HCT116 (cell line): ENCODE results near the gene STOML2. TPM values are rescaled to one million over a fixed set of nuclear protein-coding genes. Genes with fewer than 3 reads are reported as not detected.

ENCODE experiments used
- ATAC-seq: fragments of 200-7000 bp; cut with Tn5 transposase; 2 replicates; pipeline ENCODE4 v1.9.1; 2020; ENCODE audit warnings: mild to moderate bottlenecking, moderate library complexity
- BruUV-seq: library from RNA; stranded (reverse); fragments of 400-500 nt; replicated peaks from 2 replicates; lab custom pipeline; 2021; lab: Mats Ljungman, UMichigan
- CTCF ChIA-PET: fragments of 300-600 bp; sonication (Branson Sonifier 250); formaldehyde crosslinking; loops from one replicate; lab custom pipeline; 2021; ENCODE audit warnings: antibody characterized with exemption; lab: Charles Lee
- POLR2A ChIA-PET: fragments of 300-600, 350-600 bp; sonication (Branson Sonifier 250); formaldehyde crosslinking; loops from one replicate; lab custom pipeline; 2021; ENCODE audit warnings: antibody characterized with exemption; lab: Charles Lee
- RAD21 ChIA-PET, 2 experiments: fragments of 300-600 bp; sonication (Branson Sonifier 250); formaldehyde crosslinking; loops; one replicate each; lab custom pipeline; 2023; ENCODE audit warnings: low total read pairs in 2 of 2; ENCODE audit not compliant: uncharacterized antibody in 2 of 2, unreplicated experiment in 2 of 2, low non-redundant PET in 1 of 2; lab: Charles Lee
- DNase-seq: peaks from one replicate; pipeline ENCODE4 v3.0.0-alpha.2; 2010; ENCODE audit warnings: low read depth, low spot score
- H2AFZ ChIP-seq: fragments of 200-600 bp; shearing (Covaris generic), sonication (generic); 2 replicates; pipeline ENCODE4 v1.6.1; 2017; ENCODE audit warnings: low read depth, mixed run types, mixed read lengths, antibody characterized with exemption, low read length; ENCODE audit not compliant: poor library complexity, severe bottlenecking
- H3K27ac ChIP-seq: 2 replicates; pipeline ENCODE4 v1.5.1; 2012; ENCODE audit warnings: low read depth, low read length
- H3K27me3 ChIP-seq: fragments of 200-600 bp; sonication (generic); 2 replicates; pipeline ENCODE4 v1.6.1; 2016; ENCODE audit warnings: mixed run types, low read length, mixed read lengths; ENCODE audit not compliant: insufficient read depth
- H3K36me3 ChIP-seq, 2 experiments: fragments of 200-500 bp in 1 of 2; fragments of 200-600 bp in 1 of 2; sonication (Bioruptor generic) in 1 of 2; sonication (generic) in 1 of 2; 2 replicates each; pipeline versions ENCODE4 v1.5.1 to v1.6.1; 2014 to 2016; ENCODE audit warnings: low read length in 2 of 2, inconsistent platforms in 1 of 2, mixed read lengths in 1 of 2, mixed run types in 1 of 2; ENCODE audit not compliant: insufficient read depth in 2 of 2, control insufficient read depth in 1 of 2
- H3K4me1 ChIP-seq, 2 experiments: fragments of 200-600 bp in 1 of 2; sonication (generic) in 1 of 2; 2 replicates each; pipeline versions ENCODE4 v1.5.1 to v1.6.1; 2012 to 2017; ENCODE audit warnings: low read length in 2 of 2, inconsistent platforms in 1 of 2, mild to moderate bottlenecking in 1 of 2, mixed read lengths in 1 of 2, mixed run types in 1 of 2, moderate library complexity in 1 of 2; ENCODE audit not compliant: insufficient read depth in 2 of 2, control insufficient read depth in 1 of 2
- H3K4me2 ChIP-seq: fragments of 200-600 bp; sonication (generic); 2 replicates; pipeline ENCODE4 v1.6.1; 2017; ENCODE audit warnings: mixed run types, low read length, mixed read lengths
- H3K4me3 ChIP-seq, 2 experiments: fragments of 200-600 bp in 1 of 2; sonication (generic) in 1 of 2; replicated peaks in 1 of 2; 2 replicates each; pipeline ENCODE4 v1.5.1; 2011 to 2016; ENCODE audit warnings: low read length in 2 of 2, control low read depth in 1 of 2, low read depth in 1 of 2, mild to moderate bottlenecking in 1 of 2, mixed read lengths in 1 of 2, mixed run types in 1 of 2
- H3K79me2 ChIP-seq: fragments of 200-600 bp; sonication (generic); 2 replicates; pipeline ENCODE4 v1.6.1; 2017; ENCODE audit warnings: mild to moderate bottlenecking, mixed run types, low read length, moderate library complexity, mixed read lengths; ENCODE audit not compliant: insufficient read depth
- H3K9ac ChIP-seq: fragments of 200-600 bp; sonication (generic); 2 replicates; pipeline ENCODE4 v1.6.1; 2016; ENCODE audit warnings: low read length, mixed read lengths
- H3K9me2 ChIP-seq: fragments of 200-600 bp; sonication (generic), shearing (Covaris generic); 2 replicates; pipeline ENCODE4 v1.6.1; 2017; ENCODE audit warnings: mixed run types, mild to moderate bottlenecking, moderate library complexity; ENCODE audit not compliant: insufficient read depth
- H3K9me3 ChIP-seq, 2 experiments: fragments of 200-500 bp in 1 of 2; fragments of 200-600 bp in 1 of 2; sonication (Bioruptor generic) in 1 of 2; sonication (generic) in 1 of 2; 2 replicates each; pipeline ENCODE4 v1.6.1; 2014 to 2017; ENCODE audit warnings: low read length in 2 of 2, mixed read lengths in 2 of 2, inconsistent platforms in 1 of 2, low read depth in 1 of 2, mild to moderate bottlenecking in 1 of 2, mixed run types in 1 of 2, moderate library complexity in 1 of 2; ENCODE audit not compliant: control insufficient read depth in 1 of 2, insufficient read depth in 1 of 2
- H4K20me1 ChIP-seq: fragments of 200-600 bp; sonication (generic), shearing (Covaris generic); 2 replicates; pipeline ENCODE4 v1.6.1; 2017; ENCODE audit warnings: mixed run types, mild to moderate bottlenecking, moderate library complexity; ENCODE audit not compliant: insufficient read depth
- CBX3 ChIP-seq: IDR thresholded peaks from 2 replicates; pipeline ENCODE4 v1.6.1; 2012; ENCODE audit warnings: low read depth
- CTCF ChIP-seq, 3 experiments: fragments of 200-600 bp in 1 of 3; sonication (generic) in 1 of 3; IDR thresholded peaks in 2 of 3; conservative IDR thresholded peaks in 1 of 3; 2 replicates each; pipeline ENCODE4 v1.5.1; 2012 to 2017; ENCODE audit warnings: low read depth in 2 of 3, low read length in 2 of 3, antibody characterized with exemption in 1 of 3, borderline replicate concordance in 1 of 3, control low read depth in 1 of 3, mild to moderate bottlenecking in 1 of 3, mixed read lengths in 1 of 3, mixed run types in 1 of 3, moderate library complexity in 1 of 3; ENCODE audit not compliant: insufficient read depth in 1 of 3
- EGR1 ChIP-seq: IDR thresholded peaks from 2 replicates; pipeline ENCODE4 v1.6.1; 2012; ENCODE audit warnings: low read depth
- FOSL1 ChIP-seq: IDR thresholded peaks from 2 replicates; pipeline ENCODE4 v1.6.1; 2012; ENCODE audit warnings: low read depth
- JUND ChIP-seq: IDR thresholded peaks from 2 replicates; pipeline ENCODE4 v1.6.1; 2012
- MAX ChIP-seq: IDR thresholded peaks from 2 replicates; pipeline ENCODE4 v1.6.1; 2012
- RAD21 ChIP-seq: IDR thresholded peaks from 2 replicates; pipeline ENCODE4 v1.6.1; 2012; ENCODE audit warnings: low read depth, mild to moderate bottlenecking
- SIN3A ChIP-seq: IDR thresholded peaks from 2 replicates; pipeline ENCODE4 v1.6.1; 2012; ENCODE audit warnings: low read depth
- TCF7L2 ChIP-seq: IDR thresholded peaks from 2 replicates; pipeline ENCODE4 v1.7.0; 2011; ENCODE audit warnings: borderline replicate concordance, inconsistent platforms; ENCODE audit not compliant: insufficient read depth, insufficient read length; ENCODE audit errors: extremely low read depth
- YY1 ChIP-seq: IDR thresholded peaks from 2 replicates; pipeline ENCODE4 v1.6.1; 2011; ENCODE audit warnings: low read length, low read depth, moderate library complexity, mild to moderate bottlenecking; ENCODE audit not compliant: insufficient replicate concordance; ENCODE audit errors: extremely low read depth
- intact Hi-C: fragments of 100-400 bp; cut with micrococcal nuclease; formaldehyde crosslinking; loops from 2 replicates; pipeline ENCODE4 v1.10.0; 2022
- total RNA-seq: library from RNA; stranded (reverse); gene quantifications from one replicate; pipeline ENCODE4 v1.2.1, GENCODE V29; 2021; ENCODE audit not compliant: unreplicated experiment
- TF ChIP-seq, protein P1 (sequence below): IDR thresholded peaks from 2 replicates; pipeline ENCODE4 v1.6.1; 2011; ENCODE audit warnings: mild to moderate bottlenecking, low read length, moderate library complexity; ENCODE audit not compliant: insufficient replicate concordance; ENCODE audit errors: extremely low read depth
- TF ChIP-seq, protein P2 (sequence below): IDR thresholded peaks from 2 replicates; pipeline ENCODE4 v1.6.1; 2012; ENCODE audit warnings: low read depth

Gene STOML2
- total RNA-seq, 1 experiment from 2014 or later, result 245 TPM

- TF ChIP-seq CTCF (IDR thresholded peaks at IDR 0.05 in 2 of 3, conservative IDR thresholded peaks at IDR 0.05 in 1 of 3; ENCODE audit: borderline replicate concordance in 1 of 3, insufficient read depth in 1 of 3, low read depth in 2 of 3, low read length in 2 of 3) (no peak), CBX3 (no peak), FOSL1 (no peak), MAX (no peak), SIN3A (no peak), YY1 (no peak)
- TF ChIP-seq, protein P1, sequence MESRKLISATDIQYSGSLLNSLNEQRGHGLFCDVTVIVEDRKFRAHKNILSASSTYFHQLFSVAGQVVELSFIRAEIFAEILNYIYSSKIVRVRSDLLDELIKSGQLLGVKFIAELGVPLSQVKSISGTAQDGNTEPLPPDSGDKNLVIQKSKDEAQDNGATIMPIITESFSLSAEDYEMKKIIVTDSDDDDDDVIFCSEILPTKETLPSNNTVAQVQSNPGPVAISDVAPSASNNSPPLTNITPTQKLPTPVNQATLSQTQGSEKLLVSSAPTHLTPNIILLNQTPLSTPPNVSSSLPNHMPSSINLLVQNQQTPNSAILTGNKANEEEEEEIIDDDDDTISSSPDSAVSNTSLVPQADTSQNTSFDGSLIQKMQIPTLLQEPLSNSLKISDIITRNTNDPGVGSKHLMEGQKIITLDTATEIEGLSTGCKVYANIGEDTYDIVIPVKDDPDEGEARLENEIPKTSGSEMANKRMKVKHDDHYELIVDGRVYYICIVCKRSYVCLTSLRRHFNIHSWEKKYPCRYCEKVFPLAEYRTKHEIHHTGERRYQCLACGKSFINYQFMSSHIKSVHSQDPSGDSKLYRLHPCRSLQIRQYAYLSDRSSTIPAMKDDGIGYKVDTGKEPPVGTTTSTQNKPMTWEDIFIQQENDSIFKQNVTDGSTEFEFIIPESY, result no peak
These were observed 23.9 kb downstream of the STOML2 start (continued) for GRCh38 chr9:35079041-35079425.

DNA sequence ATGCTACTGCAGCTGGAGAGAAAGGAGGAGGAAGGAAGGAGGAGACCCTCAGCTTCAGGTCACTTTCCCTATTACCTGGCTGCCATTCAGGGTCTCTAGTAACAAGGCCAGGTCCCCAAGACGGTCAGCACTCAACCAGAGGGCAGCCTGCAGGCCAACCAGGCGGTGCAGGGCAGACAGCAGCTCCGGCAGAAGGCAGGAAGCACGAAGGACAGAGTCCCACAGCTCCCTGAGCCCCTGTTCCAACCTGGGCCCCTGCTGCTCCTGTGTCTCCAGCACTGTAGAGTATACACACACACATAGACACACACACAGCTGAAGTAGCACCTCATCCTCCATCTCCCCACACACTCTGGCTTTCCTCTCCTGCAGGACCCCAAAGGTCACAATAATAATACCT, 24.9 kb downstream of the STOML2 start:
- no peak for ATAC-seq
- Histone ChIP-seq H3K9ac (peak overlapping the region; percentile 92), H3K27me3 (no peaks in the 10 kb centered on the region), H3K79me2 (peaks cover 35% of the 10 kb centered on the region), H3K9me3 (no peaks in the 10 kb centered on the region), H3K4me2 (peak overlapping the region; percentile 92), H3K4me1 (peaks cover 14 to 27% of the 10 kb centered on the region in 2 experiments), H3K9me2 (no peaks in the 10 kb centered on the region), H4K20me1 (no peaks in the 10 kb centered on the region), H2AFZ (no peak overlapping the region), H3K4me3 (peak overlapping the region; percentile 91 to 94), H3K36me3 (peaks cover 2 to 34% of the 10 kb centered on the region in 2 experiments; a peak in 2 of 4 replicates), H3K27ac (no peak overlapping the region)
- POLR2A ChIA-PET, result no interaction called here
- CTCF ChIA-PET, result no interaction called here
- RAD21 ChIA-PET, result interaction anchor here in 1 of 2 experiments (0.7 kb wide), 1 partner anchor 24 kb away, joined by 3 read pairs; no protein-coding TSS in a partner anchor
- no peak for DNase-seq
- TF ChIP-seq EGR1 (no peak), TCF7L2 (no peak), RAD21 (no peak), FOSL1 (no peak), JUND (no peak)
- TF ChIP-seq, protein P2, sequence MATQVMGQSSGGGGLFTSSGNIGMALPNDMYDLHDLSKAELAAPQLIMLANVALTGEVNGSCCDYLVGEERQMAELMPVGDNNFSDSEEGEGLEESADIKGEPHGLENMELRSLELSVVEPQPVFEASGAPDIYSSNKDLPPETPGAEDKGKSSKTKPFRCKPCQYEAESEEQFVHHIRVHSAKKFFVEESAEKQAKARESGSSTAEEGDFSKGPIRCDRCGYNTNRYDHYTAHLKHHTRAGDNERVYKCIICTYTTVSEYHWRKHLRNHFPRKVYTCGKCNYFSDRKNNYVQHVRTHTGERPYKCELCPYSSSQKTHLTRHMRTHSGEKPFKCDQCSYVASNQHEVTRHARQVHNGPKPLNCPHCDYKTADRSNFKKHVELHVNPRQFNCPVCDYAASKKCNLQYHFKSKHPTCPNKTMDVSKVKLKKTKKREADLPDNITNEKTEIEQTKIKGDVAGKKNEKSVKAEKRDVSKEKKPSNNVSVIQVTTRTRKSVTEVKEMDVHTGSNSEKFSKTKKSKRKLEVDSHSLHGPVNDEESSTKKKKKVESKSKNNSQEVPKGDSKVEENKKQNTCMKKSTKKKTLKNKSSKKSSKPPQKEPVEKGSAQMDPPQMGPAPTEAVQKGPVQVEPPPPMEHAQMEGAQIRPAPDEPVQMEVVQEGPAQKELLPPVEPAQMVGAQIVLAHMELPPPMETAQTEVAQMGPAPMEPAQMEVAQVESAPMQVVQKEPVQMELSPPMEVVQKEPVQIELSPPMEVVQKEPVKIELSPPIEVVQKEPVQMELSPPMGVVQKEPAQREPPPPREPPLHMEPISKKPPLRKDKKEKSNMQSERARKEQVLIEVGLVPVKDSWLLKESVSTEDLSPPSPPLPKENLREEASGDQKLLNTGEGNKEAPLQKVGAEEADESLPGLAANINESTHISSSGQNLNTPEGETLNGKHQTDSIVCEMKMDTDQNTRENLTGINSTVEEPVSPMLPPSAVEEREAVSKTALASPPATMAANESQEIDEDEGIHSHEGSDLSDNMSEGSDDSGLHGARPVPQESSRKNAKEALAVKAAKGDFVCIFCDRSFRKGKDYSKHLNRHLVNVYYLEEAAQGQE, result no peak
- BruUV-seq, result no TSS peak
- intact Hi-C loops, result no loop called here
